GM12874 (cell line): ENCODE data around the gene LEFTY2.

Experiments used
- TF ChIP-seq, protein P1 (sequence below): IDR thresholded peaks from 2 replicates; pipeline ENCODE4 v1.5.1; 2011; ENCODE audit warnings: low read depth, mild to moderate bottlenecking, control low read depth, low read length, moderate library complexity; ENCODE audit not compliant: insufficient read depth

Gene LEFTY2

DNA sequence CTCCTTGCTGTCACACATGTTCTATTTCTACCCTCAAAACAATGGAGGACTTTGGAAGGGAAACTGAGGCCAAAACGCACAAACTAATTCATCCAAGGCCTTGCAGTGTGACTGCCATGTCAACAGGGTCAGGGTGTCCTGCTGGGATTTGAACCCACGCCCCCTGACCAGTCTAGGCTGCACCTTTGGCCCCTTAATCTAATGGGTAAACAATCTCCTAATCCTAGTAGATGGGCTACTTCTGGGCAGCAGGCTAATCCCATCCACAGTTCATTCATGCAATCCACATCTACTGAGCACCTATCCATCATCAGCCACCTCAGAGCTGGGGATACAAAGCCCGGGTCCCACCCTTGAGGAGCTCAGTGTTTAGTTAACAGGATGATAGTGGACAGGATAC, 17.0 kb upstream of the LEFTY2 start:
- TF ChIP-seq, protein P1, sequence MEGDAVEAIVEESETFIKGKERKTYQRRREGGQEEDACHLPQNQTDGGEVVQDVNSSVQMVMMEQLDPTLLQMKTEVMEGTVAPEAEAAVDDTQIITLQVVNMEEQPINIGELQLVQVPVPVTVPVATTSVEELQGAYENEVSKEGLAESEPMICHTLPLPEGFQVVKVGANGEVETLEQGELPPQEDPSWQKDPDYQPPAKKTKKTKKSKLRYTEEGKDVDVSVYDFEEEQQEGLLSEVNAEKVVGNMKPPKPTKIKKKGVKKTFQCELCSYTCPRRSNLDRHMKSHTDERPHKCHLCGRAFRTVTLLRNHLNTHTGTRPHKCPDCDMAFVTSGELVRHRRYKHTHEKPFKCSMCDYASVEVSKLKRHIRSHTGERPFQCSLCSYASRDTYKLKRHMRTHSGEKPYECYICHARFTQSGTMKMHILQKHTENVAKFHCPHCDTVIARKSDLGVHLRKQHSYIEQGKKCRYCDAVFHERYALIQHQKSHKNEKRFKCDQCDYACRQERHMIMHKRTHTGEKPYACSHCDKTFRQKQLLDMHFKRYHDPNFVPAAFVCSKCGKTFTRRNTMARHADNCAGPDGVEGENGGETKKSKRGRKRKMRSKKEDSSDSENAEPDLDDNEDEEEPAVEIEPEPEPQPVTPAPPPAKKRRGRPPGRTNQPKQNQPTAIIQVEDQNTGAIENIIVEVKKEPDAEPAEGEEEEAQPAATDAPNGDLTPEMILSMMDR = no peak

DNA sequence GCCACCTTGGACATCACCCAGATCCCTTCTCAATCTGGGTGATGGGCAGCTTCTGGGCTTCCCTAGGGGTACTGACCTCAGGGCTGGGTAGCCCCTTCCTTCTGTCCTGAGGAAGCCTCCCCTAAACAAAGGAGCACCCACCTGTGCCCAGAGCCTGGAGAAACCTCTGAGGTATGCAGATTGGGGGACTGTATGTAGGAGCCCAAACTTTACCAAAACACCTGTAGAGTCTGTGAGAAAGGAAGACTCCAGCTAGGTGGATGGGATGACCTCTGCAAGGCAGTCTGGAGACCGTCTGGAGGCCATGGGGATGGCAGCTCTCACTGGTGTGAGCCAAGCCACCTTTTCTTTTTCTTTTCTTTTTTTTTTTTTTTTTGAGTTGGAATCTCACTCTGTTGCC, 13.7 kb upstream of the LEFTY2 start:
- TF ChIP-seq, protein P1 = no peak

DNA sequence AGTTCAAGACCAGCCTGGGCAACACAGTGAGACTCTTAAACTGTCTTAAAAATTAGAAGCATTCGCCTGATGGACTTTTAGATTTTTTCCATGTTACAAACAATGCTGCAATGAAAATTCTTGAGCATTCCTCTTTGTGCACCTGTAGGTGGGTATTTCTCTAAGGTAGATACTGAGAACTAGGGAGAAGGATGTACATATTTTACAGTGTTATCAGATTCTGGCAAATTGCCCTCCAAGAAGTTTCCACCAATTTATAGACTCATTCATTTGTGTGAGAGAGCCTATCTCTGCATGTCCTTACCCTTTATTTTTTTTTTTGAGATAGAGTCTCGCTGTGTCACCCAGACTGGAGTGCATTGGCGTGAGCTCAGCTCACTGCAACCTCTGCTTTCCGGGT, 12.3 kb upstream of the LEFTY2 start:
- TF ChIP-seq, protein P1 = no peak

DNA sequence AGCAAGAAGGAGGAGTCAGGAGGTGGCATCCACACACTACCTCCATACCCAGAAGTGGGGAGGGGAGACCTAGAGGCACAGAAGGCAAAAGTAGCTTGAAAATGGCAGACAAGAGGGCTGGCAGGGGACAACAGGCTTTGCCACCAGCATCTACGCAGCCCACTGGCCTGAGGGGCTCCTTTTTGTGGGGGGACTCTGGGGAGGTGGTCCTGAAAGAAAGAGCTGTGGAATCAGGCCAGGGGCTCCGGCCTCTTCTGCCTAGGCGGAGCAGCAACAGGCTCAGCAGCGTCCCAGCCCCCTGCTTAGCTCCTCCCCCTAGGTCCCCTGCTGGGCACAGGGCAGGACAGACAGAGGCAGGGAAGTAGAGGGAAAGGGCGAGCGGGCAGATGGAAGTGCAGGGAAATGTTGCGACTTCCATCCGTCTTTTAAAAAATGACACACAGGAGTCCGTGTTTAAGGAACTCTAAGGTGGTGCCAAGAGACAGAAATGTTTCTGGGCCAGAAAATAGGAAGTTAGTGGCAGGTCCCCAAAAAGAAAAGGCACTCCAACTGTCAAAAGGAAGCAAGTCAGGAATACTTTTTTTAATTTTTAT, 10.0 kb upstream of the LEFTY2 start:
- TF ChIP-seq, protein P1 = no peak

DNA sequence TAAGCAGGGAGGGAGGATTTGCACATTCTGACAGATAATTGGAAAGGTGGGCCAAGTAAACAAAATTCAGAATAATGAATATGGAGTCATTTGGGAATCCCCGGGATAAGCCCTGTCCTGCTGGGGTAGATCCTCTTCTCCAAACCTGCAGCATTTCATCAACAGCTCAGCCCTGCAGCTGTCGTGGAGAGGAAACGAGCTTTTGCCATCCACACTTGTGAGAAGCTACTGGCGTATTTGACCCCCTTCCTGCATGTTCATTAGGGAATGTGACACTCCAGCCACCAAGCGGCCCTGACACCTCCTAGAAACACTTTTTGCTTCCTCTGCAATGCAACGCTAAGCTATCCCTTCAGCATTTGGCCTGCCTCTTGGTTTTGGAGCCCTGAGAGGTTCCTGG, 8.0 kb upstream of the LEFTY2 start:
- TF ChIP-seq, protein P1 = no peak

DNA sequence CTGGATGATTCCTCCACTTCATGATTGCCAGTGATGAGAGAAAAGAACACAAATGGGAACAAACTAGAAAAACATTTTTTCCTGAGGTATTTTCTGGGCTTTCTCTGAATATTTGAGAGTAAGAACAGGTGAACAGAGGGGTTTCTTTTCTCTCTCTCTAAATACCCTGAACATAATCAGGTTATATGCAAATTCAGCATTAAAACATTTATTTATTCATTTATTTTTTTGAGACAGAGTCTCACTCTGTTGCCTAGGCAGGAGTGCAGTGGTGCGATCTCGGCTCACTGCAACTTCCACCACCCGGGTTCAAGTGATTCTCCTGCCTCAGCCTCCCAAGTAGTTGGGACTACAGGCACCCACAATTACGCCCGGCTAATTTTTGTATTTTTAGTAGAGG, 5.8 kb upstream of the LEFTY2 start:
- TF ChIP-seq, protein P1 = no peak

DNA sequence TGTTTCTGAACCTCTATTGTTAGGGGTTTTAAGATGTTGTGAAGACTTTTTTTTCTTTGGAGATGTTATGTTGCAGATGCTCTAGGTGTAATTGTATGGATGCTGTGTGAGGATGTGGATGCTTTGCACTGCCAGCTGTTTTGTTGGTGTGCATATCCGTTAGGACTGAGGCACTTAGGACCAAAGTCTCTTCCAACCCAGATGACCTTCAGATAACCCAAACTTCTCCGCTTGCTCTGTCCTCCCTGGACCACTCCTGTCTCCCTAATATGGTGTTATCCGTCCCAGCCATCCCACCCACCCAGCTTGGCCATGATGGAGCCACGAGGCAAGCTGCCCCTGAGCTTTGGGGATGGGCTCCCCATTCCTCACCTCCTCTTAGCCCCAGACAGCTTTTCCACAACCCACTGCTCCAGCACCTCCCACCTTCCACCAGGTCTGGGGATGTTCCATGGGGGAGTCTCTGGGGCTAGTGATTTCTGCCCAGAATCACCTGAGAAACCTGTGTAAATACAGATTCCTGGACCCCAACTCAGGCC, 5.1 kb upstream of the LEFTY2 start:
- TF ChIP-seq, protein P1 = no peak
